GM15510 (cell line): Measurements from ENCODE around the gene UNK.

Experiments
- POLR2A ChIP-seq: IDR thresholded peaks from 3 replicates; pipeline ENCODE4 v1.6.1; 2011; ENCODE audit warnings: borderline replicate concordance; ENCODE audit not compliant: insufficient read length; ENCODE audit errors: extremely low read depth

The UNK gene

DNA sequence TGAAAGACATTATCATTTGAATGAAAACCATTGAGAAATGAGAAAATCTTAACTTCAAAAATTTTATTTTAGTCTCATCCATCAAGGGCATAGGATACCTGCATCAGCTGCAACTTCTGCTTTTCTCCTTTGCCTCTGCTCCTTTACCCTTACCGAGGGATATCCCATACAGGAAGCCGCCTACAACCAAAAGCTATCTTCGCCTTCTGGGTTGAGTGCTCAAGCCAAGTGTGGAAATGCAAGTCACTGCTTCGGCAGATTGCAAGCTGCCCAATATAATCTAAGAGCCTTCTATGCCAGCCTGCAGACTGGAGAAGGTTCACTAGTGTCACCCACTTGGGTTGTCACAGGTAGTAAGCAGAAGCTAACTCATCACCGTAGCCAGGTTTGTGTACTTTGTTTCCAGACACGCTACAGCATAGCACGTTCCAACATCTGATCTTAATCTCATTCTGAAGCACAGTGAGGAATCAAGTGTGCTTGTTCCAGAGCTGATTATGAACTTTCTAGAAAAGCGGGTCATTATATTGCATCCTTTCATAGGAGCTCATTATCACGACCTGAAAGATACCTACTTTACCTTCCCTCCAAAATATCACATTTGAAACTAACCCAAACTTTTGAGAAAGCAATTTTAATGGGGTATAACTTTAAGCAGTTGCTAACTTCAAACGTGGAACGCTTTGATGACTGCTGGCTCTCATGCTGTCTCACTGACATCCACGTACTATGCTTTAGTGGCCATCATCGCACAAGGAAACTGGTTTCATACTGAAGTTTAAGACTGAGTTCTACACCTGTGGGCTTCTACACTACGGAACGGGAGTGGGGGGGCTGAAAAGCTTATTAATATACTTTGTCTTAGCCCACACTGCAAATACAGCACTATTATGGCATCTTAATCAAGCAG lies 8.0 kb upstream of the UNK start:
- peak; percentile 31 for TF ChIP-seq POLR2A

DNA sequence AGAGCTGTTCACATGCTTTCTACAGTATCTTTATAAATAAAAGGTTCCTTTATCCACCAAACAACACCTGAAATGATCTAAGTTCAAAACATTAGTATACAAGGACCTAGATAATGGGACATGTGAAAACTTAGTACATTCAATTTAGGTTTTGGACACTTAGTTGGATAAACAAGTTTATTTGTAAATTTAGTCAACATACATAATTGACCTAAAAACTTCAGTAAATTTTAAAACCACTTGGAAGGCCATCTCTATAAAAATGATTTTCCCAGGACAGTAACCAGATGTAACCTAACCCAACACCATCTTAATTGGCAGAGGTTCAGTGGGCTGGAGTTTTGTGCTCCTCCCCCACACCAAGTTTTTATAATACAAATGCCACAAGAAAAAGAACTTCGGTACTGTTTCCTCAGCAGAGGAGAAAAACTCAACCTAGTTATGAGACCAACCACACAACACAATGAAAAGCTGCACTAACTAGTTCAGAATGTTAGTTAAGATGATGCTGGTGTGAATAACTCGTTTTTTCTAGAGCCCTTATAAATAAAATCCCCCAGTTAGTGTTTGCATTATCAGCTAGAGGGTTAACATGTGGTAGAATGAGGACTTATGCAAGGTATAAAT lies 7.2 kb upstream of the UNK start:
- TF ChIP-seq POLR2A = no peak

DNA sequence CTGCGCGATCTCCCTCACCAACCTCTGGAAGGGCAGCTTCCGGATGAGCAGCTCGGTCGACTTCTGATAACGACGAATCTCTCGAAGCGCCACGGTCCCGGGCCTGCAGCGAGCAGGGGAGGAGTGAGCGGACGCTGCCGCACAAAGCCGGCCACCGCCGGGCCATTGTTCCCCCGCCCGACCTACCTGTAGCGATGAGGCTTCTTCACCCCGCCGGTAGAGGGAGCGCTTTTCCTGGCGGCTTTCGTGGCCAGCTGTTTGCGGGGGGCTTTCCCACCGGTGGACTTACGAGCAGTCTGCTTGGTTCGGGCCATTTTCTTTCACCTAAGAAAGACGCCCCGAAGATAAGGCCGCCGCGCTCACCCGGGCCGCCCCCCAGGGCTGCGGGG lies 5.8 kb upstream of the UNK start:
- TF ChIP-seq POLR2A = no peak

DNA sequence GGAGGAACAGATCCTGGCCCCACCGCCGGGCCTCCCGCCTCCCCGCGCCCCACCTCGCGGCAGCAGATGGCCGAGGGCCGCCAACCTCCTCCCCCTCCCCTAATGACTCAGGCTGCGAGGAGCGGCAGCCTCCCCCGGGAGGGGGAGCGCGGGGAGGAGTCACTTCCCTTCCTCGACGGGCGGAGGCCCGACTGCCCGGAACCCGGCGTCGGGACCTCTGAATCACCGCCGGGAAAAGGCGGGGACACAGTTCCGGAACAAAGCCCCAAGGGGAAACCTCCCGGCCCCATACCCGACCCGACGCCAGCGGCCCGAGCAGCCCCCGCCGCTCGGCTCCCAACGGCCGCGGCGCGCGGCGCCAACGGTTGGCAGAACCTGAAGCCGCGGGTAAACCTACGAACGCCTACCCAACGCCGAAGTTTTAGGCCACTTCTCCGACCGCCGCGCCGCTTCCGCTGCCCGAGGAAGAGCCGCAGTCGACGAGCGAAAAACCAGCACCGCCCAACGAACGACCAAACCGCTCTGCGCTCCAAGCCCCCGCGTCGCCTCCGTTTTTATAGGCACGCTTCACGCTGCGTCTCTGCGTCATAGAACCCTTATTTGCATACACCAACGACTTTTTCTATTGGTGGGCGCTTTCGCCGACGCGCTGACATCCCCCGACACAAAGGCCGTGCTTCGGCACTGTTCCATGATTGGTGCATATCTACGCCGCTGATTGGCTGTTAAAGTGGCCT lies 5.2 kb upstream of the UNK start:
- peak; percentile 100 for TF ChIP-seq POLR2A

DNA sequence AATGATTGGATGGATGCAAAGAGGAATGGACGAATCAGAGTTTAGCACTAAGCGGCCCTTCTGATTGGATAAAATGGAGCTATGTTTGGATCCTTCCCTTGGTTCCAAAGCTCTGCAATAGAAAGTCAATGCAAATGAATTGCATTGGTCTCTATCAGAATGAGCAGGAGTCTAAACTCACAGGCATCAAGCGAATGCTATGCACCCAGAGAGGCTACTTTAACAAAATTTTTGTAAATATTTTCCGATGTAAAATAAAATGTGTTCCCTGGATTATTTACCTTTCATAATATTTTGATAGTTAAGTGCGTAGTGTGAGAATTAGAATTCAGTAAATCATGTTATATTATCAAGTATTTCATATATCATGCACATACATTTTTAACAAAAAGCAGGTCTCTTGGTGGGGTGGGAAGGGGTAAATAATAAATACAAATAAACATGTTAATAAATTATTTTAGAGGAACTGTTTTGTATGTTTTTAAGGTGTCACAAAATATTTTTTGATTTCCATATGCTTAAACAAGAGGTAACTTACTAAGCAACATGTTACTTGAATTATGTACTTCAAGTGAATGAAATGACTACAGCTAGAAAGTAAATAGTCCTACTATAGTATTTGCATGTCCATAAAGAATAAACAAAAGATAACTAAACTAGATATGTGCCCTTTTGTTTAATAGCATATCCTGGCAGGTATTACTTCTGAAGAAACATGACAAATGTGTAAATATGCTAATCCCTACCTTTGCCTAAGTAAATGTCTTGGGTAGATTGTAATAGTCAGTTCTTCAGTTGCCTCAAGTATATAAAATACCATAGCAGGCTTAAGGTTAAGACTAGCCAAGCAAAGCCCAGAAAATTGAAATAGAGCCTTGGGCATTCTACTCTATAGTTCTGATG lies 4.4 kb upstream of the UNK start:
- no peak for TF ChIP-seq POLR2A

DNA sequence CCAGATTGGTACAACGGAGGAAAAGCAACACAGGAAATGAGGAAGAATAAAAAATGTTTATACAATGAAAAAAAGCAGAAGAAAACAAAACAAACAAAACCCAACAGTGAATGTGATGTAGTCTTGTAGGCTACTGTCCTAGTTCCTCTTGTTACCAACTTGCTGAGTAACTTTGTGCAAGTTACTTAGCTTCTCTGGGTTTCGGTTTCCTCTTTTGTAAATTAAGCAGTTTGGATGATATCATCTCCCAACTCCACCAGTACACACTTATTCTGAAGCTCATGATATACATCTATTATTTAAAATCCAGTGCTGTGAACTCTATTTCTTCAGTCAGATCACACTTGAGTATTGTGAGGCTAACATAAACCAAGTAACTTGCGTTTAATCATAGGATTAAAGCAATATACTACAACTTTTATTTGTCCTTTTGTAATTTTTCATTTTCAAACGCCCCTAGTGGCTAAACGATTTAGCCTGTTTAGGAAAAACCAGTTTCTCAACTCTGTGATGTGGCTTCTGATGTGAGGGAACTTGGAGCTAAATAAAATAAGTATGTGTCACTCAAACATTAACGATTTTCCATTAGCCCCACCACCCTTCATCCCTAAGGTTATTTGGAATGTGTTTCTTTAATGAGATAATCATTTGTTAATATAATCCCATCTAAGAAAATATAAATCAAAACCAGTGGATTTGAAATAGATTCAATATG lies 1.4 kb upstream of the UNK start:
- no peak for TF ChIP-seq POLR2A

DNA sequence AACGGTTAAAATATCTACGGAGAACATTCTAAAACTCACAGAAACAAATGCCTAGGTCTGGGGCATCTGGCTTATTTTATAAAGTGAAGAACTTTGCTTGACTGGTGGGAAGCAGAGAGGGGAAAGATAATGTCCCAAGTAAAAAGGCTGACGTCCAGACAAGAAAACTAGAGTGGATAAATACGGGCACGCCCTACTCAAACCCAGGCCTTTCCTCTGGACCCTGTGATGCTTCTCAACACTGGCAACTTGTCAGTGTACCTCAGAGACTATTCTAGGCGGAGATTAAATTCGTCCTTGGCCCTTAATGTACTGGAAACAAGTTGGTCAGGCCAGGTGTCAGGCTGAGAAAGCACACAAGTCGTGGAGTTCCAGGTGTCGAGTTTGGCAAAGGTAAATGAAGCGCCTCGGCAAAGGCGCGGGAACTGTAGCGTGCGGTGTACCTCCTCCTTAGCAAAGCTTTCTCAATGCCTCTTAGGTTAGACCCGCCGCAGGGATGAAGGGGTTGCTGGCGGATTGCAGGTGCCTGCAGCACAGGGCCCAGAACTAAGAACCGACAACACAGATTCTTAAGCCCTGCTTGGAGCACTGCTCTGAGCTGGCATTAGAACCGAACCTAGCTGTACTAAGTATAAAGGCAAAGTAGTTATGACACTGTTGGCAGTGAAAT lies 668 bp upstream of the UNK start:
- no peak for TF ChIP-seq POLR2A

DNA sequence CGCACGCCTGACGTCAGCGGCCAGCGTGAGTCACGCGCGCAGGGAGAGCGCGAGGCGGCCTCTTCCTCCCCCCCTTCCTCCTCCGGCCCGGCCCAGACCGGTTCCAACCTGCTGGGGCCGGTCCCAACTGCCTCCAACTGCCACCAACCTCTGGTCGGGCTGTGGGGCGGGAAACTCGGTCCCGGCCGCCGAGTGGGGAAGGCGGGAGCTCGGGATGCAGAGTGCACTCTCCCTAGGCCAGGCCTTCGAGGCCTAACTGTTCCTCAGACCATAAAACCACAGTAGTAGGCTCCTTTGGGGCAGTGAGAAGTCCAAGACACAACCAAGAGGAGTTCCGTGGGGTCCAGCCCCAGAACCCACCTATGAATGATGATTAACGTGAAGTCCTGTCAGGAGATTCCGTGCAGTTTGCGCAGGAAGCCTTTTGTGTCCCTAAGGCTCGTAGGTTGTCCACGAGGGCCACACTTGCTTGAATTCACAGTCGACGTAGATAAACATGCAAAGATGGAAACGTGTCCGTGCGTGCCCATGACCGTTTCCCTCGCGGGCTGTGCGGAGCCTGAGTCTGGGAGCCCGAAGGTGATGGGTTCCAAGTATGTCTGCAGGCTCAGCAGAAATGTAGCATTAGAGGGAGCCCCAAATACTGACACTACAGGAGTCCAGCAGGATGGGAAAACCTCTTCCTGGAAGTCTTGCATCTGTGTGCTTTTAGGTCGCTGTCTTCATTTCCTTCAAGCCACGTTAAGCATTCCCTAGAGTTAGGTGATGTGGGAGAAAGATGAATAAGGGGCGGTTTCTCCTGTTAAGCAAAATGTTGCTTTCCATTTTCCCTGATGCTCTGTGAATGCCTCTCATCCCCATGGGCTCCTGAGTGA lies 647 bp downstream of the UNK start:
- TF ChIP-seq POLR2A = peak; percentile 86

DNA sequence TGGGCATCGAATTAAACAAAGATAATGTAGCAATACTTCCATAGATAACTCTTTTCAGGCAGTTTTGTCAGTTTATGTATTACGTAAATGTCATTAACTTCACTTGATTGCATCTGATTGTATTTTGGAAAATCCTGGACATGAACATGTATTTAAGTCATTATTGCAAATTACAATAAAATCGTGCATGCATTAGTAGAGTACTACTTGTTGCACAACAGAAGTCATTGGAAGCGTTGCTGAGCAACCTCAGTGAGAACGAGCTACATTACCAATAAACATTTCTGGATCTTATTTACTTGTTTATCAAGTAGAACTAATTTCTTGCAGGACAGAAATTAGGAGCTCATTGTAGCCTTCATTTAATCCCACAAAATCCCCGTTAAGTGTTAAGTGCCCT lies 6.6 kb downstream of the UNK start:
- no peak for TF ChIP-seq POLR2A

DNA sequence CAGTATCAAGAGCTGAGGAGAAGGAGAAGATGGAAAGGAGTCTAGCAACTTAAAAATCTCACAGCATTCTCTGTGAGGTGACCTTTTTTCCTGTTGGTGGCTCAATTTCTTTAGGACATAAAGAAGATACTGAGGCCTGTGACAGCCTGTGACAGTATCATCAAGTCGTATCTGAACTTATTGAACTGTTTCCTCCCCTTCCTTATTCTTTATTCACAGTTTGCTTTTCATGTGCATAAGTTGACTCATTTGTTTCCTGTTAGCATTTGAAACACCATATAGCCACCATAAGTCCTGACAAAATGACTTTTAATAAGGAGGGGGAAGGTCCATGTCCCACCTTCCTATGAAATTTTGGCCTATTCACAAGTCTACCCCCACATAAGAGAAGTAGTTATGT lies 8.9 kb downstream of the UNK start:
- TF ChIP-seq POLR2A = no peak

DNA sequence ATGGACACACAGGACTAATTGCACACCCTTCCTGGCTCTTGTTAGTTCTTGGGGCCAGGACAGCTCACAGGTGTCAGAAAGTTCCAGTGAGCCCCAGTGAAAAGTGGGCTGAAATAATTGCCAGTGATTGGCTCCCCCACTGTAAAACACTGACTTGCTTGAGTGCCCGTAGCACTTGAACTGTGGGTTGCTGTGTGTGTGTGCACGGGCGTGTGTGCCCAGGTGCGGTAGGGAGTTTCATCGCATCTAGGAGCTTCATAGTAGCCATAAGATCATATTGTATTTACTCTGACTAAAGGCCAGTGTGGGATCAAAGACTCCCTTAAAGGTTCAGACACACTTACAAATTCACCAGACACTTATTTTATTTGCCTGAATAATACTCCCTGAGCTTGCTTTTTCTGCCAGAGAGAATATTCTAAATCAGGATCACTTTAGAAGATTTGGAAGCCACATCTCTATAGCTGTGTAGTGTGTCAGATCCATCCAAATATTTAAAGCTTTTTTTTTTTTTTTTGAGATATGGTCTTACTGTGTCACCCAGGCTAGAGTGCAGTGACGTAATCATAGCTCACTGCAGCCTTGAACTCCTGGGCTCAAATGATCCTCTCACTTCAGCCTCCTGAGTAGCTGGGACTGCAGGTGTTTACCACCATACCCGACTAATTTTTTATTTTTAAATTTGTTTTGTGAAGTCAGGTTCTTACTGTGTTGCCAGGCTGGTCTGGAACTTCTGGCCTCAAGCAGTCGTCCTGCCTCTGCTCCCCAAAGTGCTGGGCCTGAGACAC lies 11.4 kb downstream of the UNK start:
- TF ChIP-seq POLR2A = no peak

DNA sequence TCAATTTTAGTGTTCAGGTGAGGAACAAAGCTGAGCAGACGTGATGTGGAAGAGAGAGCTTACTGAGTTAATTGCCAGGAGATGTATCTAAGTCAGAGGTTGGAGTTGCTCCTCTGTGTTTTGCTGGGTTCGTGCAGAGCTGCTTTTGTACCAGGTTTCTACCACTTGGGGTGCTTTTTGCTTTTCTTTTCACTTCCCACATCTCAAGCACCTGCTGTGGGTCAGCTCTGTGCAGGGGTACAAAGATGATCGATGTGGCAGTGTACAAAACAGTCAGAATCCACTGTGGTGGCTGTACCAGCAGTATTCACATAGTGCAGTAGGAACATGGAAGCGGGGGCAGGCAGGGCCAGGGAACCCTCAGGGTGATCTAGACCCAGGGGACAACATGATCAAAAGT lies 14.8 kb downstream of the UNK start:
- TF ChIP-seq POLR2A = no peak
